HTR-8/SVneo (cell line): ENCODE measurements around the gene TSR3.

Experiments used
- DNase-seq: peaks from one replicate; pipeline ENCODE4 v3.0.0; 2011; ENCODE audit warnings: low spot score, mixed read lengths; ENCODE audit not compliant: insufficient read length
- FAIRE-seq: peaks from 2 replicates; lab custom pipeline; 2011; peaks lifted over from hg19 to GRCh38; lab: Jason Lieb, UNC

The TSR3 gene

GRCh38 chr16:1378087-1378803 lies 26.6 kb upstream of the TSR3 start:
- FAIRE-seq (peak; percentile 46), DNase-seq (no peak)

- FAIRE-seq (no peak), DNase-seq (no peak)
These were observed 25.8 kb upstream of the TSR3 start for GRCh38 chr16:1377406-1378010.

GRCh38 chr16:1375741-1376410 lies 24.2 kb upstream of the TSR3 start:
- FAIRE-seq: no peak

GRCh38 chr16:1375298-1375640 lies 23.6 kb upstream of the TSR3 start:
- no peak for FAIRE-seq
- DNase-seq: no peak

More at GRCh38 chr16:1375741-1376410, 24.2 kb upstream of the TSR3 start:
- no peak for DNase-seq

- no peak for DNase-seq
- FAIRE-seq: no peak
These were observed 23.0 kb upstream of the TSR3 start for GRCh38 chr16:1374418-1375297.

- no peak for FAIRE-seq
These were observed 20.7 kb upstream of the TSR3 start for GRCh38 chr16:1372292-1372950.

GRCh38 chr16:1371054-1371978 lies 19.6 kb upstream of the TSR3 start:
- DNase-seq (no peak), FAIRE-seq (no peak)

More at GRCh38 chr16:1372292-1372950, 20.7 kb upstream of the TSR3 start:
- DNase-seq: no peak

GRCh38 chr16:1367486-1368174 lies 16.0 kb upstream of the TSR3 start:
- no peak for FAIRE-seq
- no peak for DNase-seq

- no peak for FAIRE-seq
These were observed 15.1 kb upstream of the TSR3 start for GRCh38 chr16:1366712-1367299.

GRCh38 chr16:1366060-1366711 lies 14.5 kb upstream of the TSR3 start:
- FAIRE-seq (no peak), DNase-seq (no peak)

More at GRCh38 chr16:1366712-1367299, 15.1 kb upstream of the TSR3 start:
- no peak for DNase-seq

GRCh38 chr16:1364510-1364909 lies 12.8 kb upstream of the TSR3 start:
- DNase-seq (no peak), FAIRE-seq (no peak)

GRCh38 chr16:1363501-1364041 lies 11.9 kb upstream of the TSR3 start:
- DNase-seq (peak; percentile 65), FAIRE-seq (no peak)

GRCh38 chr16:1362807-1363206 lies 11.1 kb upstream of the TSR3 start:
- no peak for FAIRE-seq

GRCh38 chr16:1361685-1362360 lies 10.1 kb upstream of the TSR3 start:
- FAIRE-seq: no peak
- no peak for DNase-seq

More at GRCh38 chr16:1362807-1363206, 11.1 kb upstream of the TSR3 start:
- DNase-seq: no peak

GRCh38 chr16:1357906-1358566 lies 6.4 kb upstream of the TSR3 start:
- no peak for FAIRE-seq

More at GRCh38 chr16:1357906-1358566, 6.4 kb upstream of the TSR3 start:
- no peak for DNase-seq
